ENCODE results near the gene NUDT8. TPM values are rescaled to one million over a fixed set of nuclear protein-coding genes. Genes with fewer than 3 reads are reported as not detected.

Gene NUDT8
- total RNA-seq, 1 experiment from 2014 or later = 13.2 TPM

DNA sequence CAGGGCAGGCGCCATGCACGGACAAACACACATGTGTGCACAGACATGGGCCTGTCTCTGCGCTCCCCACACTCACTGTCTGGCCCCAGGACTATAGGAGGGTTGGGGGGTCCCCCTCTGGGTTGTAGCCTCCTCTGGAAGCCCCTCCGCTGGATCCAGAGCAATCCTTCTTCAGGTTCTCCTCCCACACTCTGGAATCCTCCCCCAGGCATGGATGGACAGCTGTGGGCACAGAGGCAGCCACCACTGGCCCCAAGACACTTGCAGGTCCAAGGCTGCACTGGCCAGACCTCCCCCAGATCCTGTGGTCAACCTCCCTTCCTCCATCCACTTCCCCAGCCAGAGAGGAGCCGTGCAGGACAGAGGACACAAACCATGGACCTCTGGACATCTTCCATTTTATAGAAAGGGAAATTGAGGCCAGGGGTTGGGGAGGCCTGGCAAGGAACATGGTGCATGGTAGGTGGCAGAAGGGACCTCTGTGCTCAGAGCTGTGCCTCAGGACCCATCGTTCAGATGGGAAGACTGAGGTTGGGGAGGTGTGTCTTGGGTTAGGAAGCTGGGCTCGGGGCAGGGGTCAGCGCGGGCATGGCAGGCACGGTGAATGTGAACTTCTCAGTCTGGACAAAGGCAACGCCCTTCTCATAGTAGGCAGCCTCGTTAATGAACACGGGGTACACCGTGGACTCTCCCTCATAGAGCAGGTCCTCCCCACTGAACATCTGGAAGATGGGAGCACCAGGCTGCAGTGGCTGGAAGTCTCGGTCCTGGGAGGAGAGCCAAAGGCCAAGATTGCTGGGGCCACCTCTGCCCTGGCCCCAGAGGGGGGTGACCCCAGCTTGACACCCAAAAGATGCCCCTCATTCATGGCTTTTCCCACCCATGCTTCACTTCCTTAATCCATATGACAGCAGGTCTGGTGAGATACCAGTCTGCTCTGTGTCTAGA, 12.7 kb upstream of the NUDT8 start:
- ChIA-PET POLR2A (no interaction called here), CTCF (interaction anchor here (1.3 kb wide), 1 partner anchor 12 kb away, joined by 3 read pairs; the partner anchor contains the start of gene NUDT8)
- BruUV-seq (replicated peaks) = no TSS peak
- no peaks in the 10 kb centered on the region for H3K27me3 ChIP-seq (ENCODE audit: control insufficient read depth, insufficient read depth, low read length)
- no peak overlapping the region for H3K27ac ChIP-seq (ENCODE audit: low read length)
- no peaks in the 10 kb centered on the region for H3K36me3 ChIP-seq (ENCODE audit: control insufficient read depth, insufficient read depth, low read length)
- TF ChIP-seq POLR2AphosphoS5 (IDR thresholded peaks at IDR 0.05; ENCODE audit: low read depth, low read length) (no peak), TCF7L2 (IDR thresholded peaks at IDR 0.05; ENCODE audit: low read depth, low read length) (no peak), SIN3A (IDR thresholded peaks at IDR 0.05; ENCODE audit: borderline replicate concordance, insufficient read depth, low read depth, low read length) (no peak)
- TF ChIP-seq, protein P1, sequence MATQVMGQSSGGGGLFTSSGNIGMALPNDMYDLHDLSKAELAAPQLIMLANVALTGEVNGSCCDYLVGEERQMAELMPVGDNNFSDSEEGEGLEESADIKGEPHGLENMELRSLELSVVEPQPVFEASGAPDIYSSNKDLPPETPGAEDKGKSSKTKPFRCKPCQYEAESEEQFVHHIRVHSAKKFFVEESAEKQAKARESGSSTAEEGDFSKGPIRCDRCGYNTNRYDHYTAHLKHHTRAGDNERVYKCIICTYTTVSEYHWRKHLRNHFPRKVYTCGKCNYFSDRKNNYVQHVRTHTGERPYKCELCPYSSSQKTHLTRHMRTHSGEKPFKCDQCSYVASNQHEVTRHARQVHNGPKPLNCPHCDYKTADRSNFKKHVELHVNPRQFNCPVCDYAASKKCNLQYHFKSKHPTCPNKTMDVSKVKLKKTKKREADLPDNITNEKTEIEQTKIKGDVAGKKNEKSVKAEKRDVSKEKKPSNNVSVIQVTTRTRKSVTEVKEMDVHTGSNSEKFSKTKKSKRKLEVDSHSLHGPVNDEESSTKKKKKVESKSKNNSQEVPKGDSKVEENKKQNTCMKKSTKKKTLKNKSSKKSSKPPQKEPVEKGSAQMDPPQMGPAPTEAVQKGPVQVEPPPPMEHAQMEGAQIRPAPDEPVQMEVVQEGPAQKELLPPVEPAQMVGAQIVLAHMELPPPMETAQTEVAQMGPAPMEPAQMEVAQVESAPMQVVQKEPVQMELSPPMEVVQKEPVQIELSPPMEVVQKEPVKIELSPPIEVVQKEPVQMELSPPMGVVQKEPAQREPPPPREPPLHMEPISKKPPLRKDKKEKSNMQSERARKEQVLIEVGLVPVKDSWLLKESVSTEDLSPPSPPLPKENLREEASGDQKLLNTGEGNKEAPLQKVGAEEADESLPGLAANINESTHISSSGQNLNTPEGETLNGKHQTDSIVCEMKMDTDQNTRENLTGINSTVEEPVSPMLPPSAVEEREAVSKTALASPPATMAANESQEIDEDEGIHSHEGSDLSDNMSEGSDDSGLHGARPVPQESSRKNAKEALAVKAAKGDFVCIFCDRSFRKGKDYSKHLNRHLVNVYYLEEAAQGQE (IDR thresholded peaks at IDR 0.05; ENCODE audit: insufficient read depth in 1 of 2, low read depth in 2 of 2, low read length in 1 of 2) = no peak
- TF ChIP-seq, protein P2, sequence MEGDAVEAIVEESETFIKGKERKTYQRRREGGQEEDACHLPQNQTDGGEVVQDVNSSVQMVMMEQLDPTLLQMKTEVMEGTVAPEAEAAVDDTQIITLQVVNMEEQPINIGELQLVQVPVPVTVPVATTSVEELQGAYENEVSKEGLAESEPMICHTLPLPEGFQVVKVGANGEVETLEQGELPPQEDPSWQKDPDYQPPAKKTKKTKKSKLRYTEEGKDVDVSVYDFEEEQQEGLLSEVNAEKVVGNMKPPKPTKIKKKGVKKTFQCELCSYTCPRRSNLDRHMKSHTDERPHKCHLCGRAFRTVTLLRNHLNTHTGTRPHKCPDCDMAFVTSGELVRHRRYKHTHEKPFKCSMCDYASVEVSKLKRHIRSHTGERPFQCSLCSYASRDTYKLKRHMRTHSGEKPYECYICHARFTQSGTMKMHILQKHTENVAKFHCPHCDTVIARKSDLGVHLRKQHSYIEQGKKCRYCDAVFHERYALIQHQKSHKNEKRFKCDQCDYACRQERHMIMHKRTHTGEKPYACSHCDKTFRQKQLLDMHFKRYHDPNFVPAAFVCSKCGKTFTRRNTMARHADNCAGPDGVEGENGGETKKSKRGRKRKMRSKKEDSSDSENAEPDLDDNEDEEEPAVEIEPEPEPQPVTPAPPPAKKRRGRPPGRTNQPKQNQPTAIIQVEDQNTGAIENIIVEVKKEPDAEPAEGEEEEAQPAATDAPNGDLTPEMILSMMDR (IDR thresholded peaks at IDR 0.05) = no peak
- in situ Hi-C loops (cut with HindIII; ENCODE audit: low pct_unique_long_range_greater_than_20kb, low sequenced_read_pairs) = no loop called here
- H3K9me3 ChIP-seq (ENCODE audit: control insufficient read depth, insufficient read depth, low read depth, low read length) = no peaks in the 10 kb centered on the region
- intact Hi-C loops (cut with micrococcal nuclease; ENCODE audit: unreplicated experiment) = loop anchor here (10.0 kb wide), 1 partner anchor 62 kb away; no protein-coding TSS in a partner anchor
- DNase-seq (ENCODE audit: low read depth, low spot score) (no peak), ATAC-seq (no peak)
- H3K4me3 ChIP-seq (ENCODE audit: low read depth in 2 of 2, low read length in 2 of 2) = no peak overlapping the region
- no peaks in the 10 kb centered on the region for H3K4me1 ChIP-seq (ENCODE audit: control insufficient read depth, insufficient read depth, low read length)

DNA sequence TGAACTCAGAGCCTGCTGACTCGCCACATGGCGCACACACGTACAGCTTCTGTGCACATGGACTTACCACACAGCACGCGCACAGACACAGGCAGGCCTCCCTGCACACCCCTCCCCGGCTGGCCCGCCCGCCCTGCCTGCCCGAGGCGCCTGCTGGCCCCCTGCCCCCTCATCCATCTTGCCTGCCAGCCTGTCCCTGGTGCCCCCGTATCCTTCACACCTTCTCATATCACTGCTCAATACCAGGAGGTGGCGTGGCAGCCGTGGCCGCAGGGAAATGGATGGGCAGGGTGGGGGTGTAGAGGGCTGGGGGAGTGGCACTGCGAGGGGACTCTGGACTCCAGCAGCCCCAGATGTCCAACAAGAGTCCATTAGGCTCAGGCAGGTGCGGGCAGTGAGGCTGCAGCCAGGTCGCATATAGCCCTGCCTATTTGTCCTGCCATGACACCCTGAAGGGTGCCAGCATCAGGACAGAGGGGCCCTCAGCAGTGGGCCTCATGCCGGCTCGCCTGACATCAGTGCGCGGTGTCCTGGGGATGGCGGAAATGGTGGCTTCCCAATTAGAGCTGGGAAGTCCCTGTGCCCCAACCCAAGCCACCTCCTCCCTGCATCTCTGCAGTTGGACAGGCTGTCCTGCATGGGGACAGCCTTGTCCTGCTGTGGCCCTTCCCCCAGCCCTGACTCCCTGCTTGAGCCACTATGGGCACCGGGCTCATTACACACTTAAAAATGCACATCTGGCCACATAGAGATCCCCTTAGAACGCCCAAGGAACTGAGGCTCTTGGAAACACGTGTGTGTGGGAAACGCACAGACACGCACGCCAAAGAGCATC, 11.8 kb upstream of the NUDT8 start:
- BruUV-seq (replicated peaks) = no TSS peak
- intact Hi-C loops (cut with micrococcal nuclease; ENCODE audit: unreplicated experiment) = loop anchor here (10.0 kb wide), 1 partner anchor 63 kb away; no protein-coding TSS in a partner anchor
- in situ Hi-C loops (cut with HindIII; ENCODE audit: low pct_unique_long_range_greater_than_20kb, low sequenced_read_pairs) = no loop called here
- H3K4me1 ChIP-seq (ENCODE audit: control insufficient read depth, insufficient read depth, low read length) = no peaks in the 10 kb centered on the region
- no peaks in the 10 kb centered on the region for H3K36me3 ChIP-seq (ENCODE audit: control insufficient read depth, insufficient read depth, low read length)
- ChIA-PET POLR2A (no interaction called here), CTCF (no interaction called here)
- TF ChIP-seq, protein P2 (IDR thresholded peaks at IDR 0.05) = no peak
- TF ChIP-seq SIN3A (IDR thresholded peaks at IDR 0.05; ENCODE audit: borderline replicate concordance, insufficient read depth, low read depth, low read length) = no peak
- TF ChIP-seq POLR2AphosphoS5 (IDR thresholded peaks at IDR 0.05; ENCODE audit: low read depth, low read length) = no peak
- TF ChIP-seq, protein P1 (IDR thresholded peaks at IDR 0.05; ENCODE audit: insufficient read depth in 1 of 2, low read depth in 2 of 2, low read length in 1 of 2) = no peak
- no peak for TF ChIP-seq TCF7L2 (IDR thresholded peaks at IDR 0.05; ENCODE audit: low read depth, low read length)
- ATAC-seq (no peak), DNase-seq (ENCODE audit: low read depth, low spot score) (no peak)
- H3K9me3 ChIP-seq (ENCODE audit: control insufficient read depth, insufficient read depth, low read depth, low read length) = no peaks in the 10 kb centered on the region
- H3K27ac ChIP-seq (ENCODE audit: low read length) = no peak overlapping the region
- H3K4me3 ChIP-seq (ENCODE audit: low read depth in 2 of 2, low read length in 2 of 2) = no peak overlapping the region
- no peaks in the 10 kb centered on the region for H3K27me3 ChIP-seq (ENCODE audit: control insufficient read depth, insufficient read depth, low read length)
